GM18502 (cell line): ENCODE results near the gene ELMO3.

Source experiments
- ATAC-seq: cut with Tn5 transposase; IDR thresholded peaks from one replicate; pipeline ENCODE4 v1.9.1; 2021; ENCODE audit warnings: mild to moderate bottlenecking; ENCODE audit not compliant: unreplicated experiment, poor library complexity

The ELMO3 gene

GRCh38 chr16:67235816-67236562 is 37.1 kb downstream of the ELMO3 start:
- ATAC-seq: peak; percentile 13

GRCh38 chr16:67236563-67237395 is 37.8 kb downstream of the ELMO3 start:
- ATAC-seq: peak; percentile 64

GRCh38 chr16:67237396-67238277 is 38.7 kb downstream of the ELMO3 start:
- no peak for ATAC-seq

DNA sequence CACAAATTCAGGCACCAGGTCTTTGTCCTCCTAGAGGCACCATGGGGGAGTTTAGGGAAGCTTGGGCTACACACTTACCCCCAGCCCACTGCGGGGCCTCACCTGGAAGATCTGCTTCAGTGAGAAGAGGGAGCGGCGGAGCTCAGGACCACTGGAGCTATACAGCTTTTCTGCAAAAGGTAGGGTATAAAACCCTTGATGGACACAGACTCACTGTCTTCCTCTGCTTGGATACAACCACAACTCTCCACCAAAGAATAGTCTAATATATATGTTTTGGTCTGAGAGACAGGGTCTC is 39.3 kb downstream of the ELMO3 start:
- ATAC-seq: no peak

DNA sequence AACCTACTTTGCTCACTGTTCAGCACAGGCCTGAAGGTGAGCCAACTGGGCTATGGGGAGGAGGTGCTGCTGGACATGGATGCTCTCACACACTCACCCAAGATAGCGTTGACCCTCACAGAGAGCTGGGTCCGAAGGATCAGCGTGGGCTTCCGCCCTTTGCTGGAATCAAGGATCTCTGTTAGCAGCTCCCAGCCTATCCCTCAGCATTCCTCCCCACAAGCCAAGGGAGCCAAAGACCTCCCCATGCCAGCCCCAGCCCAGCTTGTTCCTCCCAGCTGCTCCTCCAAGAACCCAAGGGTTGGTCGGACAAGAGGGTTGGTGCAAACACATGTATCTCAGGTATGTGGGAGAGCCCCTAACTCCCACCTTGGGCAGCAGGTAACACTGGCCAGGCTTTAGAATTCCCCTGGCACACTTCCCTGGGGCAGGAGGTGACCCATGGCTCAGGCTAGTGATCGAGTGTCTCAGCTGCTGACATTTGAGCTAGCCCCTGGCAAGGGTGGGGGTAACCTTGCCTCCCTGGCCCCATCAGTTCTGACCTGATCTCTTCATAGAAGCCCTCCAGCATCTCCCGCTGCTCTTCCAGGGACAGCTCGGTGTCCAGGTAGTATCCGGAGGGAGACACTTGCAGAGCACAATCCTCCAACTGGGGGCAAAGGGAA is 40.0 kb downstream of the ELMO3 start:
- no peak for ATAC-seq

- ATAC-seq: no peak
Observed at GRCh38 chr16:67240506-67240905, 41.6 kb downstream of the ELMO3 start.

DNA sequence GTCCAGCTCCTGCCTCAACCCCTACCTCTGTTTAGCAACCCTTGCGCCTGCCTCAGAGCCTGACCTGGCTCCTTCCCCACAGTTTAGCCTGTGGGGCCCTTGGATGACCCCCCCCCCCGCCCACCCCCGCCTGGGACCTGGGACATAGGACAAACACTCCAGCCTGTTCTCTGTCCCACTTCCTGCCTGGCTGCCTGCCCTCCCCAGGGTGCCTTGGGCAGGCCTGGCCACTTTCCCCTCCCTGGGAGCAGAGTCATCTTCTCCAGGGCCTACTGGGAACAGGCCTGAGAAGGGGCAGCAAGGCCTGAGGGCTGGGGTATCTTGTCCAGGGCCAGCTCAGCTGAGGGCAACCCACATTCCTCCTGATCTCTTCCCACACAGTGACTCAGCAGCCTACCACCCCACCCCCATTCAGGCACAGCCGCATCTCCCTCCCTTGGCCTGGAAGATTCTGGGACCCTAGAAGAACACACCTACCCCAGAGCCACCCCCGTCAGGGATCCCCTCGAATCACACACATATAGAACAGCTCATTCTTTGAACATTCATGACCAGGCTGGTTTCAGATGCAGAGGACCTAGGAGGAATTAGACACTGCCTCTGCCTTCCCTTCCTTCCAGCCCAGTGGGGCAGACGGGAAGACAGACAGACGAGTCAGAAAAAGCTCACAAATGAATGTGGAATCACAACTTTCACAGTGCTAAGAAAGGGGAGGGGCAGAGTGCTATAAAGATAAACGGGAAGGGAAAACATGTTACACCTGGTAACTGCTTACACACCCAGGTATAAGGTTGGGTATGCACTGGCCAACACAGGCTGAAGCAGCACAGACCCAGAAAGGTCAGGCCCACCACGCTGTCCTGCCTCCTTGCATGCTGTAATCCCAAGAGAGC is 42.3 kb downstream of the ELMO3 start:
- no peak for ATAC-seq

GRCh38 chr16:67242138-67242730 is 43.3 kb downstream of the ELMO3 start:
- no peak for ATAC-seq

DNA sequence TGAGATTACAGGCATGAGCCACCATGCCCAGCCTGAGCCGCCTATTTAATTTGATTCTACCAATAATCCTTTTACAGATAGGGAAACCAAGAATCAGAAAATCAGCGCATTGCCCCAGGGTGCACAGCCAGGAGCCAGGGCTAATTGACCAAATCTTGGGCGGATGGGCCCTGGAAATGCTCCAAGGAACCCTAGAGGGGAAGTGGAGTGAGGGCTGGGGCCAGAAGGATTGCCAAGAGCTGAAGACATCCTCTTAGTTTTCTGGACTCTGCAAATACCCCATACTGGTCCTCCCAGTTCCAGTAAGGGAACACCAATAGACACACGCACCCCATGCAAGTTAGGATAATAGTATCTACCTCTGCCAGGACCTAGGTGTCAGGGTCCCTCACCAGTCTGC is 44.5 kb downstream of the ELMO3 start:
- ATAC-seq: no peak

DNA sequence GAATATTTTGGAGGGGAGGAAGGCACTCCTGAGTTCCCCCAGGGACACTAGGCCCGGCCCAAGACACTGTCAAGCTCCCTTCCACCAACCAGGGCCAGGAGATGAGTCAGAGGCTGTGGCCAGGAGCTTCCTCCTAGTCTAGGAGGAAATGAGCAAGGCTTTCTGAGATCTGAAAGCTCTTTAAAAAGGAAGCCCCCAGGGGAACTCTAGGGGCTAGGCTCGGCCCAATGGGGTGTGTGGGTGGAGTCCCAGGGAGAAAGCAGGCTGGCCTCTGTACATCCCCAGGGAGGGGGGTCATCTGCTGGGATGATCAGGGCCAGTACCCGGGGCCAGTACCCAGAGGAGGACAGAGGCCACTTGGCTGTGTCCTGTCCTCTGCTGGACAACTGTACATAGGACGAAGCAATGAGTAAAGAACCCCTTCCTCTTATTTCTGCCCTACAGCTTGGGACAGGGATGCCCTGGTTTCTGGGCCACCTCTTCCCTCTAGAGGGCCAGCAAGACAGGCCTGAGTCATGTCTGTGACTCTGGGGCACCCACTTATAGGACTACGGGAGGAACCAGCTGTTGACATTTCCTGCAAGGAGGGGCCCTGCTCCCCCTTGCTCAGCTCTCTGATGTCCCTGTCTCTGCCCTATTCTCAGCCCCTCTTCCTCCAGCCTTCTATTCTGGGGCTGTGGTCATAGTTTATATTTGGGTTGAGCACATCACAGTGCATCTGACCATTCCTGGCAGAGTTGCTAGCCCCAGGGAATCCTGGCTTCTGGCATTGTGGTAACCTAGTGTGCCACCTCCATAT is 45.7 kb downstream of the ELMO3 start:
- peak; percentile 59 for ATAC-seq

- ATAC-seq: no peak
Observed at GRCh38 chr16:67245186-67245585, 46.3 kb downstream of the ELMO3 start.

DNA sequence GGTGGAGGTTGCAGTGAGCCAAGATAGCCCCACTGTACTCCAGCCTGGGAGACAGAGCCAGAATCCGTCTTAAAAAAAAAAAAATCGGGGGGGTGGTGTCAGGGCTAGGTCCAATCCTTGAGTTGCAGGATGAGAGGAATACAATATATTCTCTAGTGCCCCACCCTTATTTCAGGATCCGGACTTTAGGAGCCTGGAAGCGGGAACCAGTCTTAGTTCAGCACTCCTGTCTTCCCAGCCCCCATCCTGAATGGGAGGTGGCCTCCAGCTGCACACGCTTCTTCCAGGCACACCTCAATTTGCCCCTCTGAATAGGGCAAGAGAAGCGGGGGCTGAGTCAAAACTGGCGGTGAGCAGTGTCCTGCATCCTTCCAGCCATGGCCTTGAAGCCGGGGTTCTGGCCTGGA is 46.7 kb downstream of the ELMO3 start:
- ATAC-seq: no peak

GRCh38 chr16:67246081-67246755 is 47.3 kb downstream of the ELMO3 start:
- ATAC-seq: no peak

- no peak for ATAC-seq
Observed at GRCh38 chr16:67246756-67247191, 47.8 kb downstream of the ELMO3 start.

GRCh38 chr16:67247192-67248072 is 48.5 kb downstream of the ELMO3 start, which contains the start of gene FHOD1:
FHOD1 (minus strand) TSS chr16:67247481; CDS start chr16:67247410, 71 bp downstream.
- peak; percentile 51 for ATAC-seq

DNA sequence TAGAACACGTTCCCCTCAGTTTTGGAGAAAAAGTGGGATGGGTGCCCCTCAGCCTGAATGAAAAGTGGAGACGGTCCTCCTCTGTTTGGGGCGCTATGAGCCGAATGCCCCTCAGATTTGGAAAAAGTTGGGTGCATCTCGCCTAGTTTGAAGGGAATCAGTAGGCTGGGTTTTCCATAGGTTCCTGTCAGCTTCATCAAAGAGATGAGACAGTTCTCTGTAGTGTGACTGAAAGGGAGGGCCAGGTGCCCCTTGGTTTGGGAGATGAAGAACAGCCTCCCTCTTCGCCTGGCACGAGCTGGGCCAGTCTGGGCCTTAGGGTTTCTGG is 49.1 kb downstream of the ELMO3 start:
- ATAC-seq: no peak
